GM21423 (cell line): Measurements from ENCODE around the gene ARRDC4.

ENCODE experiments used
- ATAC-seq: cut with Tn5 transposase; IDR thresholded peaks from one replicate; pipeline ENCODE4 v1.9.1; 2021; ENCODE audit warnings: mild to moderate bottlenecking, moderate library complexity; ENCODE audit not compliant: unreplicated experiment

The ARRDC4 gene

DNA sequence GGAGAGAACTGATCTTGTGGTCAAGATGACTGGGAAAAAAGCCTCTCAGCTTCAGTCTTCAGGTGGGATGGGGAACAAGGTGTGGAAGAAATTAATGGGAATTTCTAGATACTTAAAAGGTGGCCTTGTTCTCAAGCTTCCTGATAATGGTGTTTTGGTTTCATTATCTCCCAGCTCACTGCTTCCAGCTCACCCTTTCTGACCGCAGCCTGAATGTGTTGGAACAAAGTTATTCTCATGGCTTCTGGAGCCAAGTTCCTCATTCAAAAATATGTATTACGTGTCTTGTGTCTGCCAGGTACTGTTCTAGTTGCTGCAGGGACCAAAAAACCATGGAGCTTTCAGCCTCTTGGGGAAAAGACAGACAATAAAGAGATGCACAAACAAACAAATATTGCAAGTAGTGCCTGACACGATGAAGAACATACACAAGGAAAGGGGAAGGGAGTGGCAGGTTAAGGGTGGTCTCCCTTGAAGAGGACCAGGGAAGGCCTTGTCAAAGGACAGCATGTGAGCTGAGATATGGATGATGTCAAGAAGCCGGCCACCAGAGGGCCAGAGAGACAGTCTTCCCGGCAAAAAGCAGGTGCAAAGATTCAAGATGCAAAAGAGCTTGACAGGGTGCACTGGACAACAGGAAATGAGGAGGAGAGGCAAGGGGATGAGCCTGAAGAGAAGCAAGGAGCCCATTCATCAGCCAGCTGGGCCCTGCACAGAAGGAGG is 35.5 kb downstream of the ARRDC4 start:
- ATAC-seq = no peak

DNA sequence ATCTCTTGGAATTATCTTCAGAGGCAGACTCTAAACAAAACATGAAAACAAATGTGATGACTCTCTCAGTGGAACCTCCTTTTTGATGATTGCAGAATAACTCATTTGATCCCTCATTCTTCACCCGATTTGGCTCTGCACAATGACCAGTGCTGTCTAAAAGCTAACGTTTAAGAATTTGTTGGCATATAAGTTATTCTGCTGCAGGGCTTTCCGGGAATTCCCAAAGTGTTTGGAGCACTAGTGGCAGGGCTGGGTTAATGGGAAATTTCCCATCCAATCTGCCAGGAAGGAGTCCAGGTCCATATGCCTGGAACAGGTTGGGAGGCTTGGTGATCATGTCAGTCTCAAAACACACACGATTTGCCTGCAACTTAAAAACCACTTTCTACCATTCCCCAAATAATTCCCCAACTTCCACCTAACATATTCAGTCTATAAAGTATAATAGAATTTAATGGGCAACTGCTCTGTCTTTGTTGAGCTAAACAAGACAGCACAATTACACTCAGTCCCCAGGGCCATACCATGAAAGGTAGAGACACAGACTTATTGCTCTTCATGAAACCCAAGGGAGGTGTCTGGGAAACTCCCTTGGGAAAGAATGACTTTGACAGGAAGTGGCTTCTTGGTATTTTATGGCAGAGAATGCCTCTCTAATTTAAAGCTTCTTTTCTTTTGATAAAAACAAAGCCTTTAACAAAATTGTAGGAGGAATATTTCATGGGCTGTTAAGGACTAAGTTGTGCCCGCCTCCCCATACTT is 38.0 kb downstream of the ARRDC4 start:
- ATAC-seq = no peak

DNA sequence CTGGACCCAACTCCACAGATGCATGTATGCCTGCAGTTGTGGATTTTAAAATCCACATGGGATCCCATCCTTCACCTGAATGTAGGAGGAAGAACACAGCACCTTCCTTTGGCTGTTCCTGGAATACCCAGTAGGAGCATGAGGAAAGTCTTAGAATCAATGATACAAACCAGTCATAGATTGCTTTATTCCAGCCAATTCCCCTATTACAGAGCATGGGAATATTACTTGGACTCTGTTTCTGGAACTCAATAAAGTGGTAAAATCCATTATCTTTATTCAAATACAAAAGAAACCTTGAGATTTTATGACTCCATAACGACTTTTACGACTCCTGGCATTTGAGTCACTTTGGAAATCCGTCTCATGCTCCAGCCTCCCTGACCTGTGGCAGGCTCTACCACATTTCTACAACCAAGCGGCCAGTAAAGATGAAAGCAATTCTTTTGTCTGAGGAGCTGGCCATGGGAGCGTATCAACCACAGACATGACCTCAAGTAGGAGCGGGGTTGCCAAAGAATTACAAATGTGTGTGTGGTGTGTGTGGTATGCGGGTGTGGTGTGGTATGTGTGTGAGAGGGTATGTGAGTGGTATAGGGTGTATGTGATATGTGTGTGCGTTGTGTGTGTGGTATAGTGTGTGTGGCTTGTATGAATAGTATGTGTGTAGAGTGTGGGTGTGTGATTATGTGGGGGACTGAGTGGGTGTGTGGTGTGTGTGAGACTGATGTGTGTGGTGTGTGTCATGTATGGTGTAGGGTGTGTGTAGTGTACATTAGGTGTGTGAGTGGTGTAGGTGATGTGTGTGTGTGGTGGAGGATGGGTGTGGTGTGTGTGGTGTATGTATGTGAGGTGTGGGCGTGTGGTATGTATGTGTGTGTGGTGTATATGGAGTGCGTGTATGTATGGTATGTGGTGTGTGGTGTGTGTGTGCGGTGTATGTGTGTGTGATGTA is 40.0 kb downstream of the ARRDC4 start:
- no peak for ATAC-seq

DNA sequence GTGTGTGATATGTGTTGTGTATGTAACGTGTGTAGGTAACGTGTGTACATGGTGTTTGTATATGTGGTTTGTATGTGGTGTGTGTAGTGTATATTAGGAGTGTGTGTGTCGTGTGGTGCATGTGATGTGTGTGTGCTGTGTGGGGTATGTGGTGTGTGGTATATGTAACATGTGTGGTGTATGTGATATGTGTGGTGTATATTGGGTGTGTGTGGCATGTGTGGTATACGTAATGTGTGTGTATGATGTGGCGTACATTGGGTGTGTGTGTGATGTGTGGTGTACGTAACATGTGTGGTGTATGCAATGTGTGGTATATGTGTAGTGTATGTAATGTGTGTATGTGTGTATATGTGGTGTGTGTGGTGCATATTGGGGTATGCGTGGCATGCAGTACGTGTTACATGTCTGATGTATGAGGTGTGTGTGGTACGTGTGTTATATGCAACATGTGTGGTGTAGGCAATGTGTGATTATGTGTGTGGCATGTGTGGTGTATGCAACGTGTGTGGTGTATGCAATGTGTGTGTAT is 41.2 kb downstream of the ARRDC4 start:
- ATAC-seq = no peak

DNA sequence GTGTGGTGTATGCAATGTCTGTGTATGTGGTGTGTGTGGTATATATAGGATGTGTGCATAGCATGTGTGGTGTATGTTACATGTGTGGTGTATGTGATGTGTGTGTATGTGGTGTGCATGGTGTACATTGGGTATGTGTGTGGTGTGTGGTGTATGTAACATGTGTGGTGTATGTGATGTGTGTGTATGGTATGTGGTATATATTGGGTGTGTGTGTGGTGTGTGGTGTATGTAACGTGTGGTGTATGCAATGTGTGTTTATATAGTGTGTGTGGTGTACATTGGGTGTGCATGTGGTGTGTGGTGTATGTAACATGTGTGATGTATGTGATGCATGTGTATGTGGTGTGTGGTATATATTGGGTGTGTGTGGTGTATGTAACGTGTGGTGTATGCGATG is 41.9 kb downstream of the ARRDC4 start:
- no peak for ATAC-seq

DNA sequence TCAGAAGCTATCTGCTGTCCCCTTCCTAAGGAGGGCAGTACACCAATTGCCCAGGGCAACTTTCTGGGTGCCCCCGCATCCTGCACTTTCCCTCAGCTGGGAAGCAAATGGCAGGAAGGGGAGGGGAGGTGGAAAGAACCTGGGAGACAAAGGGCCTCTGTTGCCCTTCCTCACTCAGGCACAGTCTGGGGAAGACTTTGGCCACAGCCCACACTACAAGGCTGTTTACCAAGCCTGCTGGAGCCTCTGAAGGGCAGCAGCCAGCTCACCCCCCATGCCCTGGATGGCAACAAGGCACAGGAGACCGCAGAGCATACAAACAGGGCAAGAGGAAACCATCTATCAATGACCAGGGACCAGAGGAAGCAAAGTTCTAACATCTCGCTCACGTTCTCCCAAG is 42.4 kb downstream of the ARRDC4 start:
- no peak for ATAC-seq

DNA sequence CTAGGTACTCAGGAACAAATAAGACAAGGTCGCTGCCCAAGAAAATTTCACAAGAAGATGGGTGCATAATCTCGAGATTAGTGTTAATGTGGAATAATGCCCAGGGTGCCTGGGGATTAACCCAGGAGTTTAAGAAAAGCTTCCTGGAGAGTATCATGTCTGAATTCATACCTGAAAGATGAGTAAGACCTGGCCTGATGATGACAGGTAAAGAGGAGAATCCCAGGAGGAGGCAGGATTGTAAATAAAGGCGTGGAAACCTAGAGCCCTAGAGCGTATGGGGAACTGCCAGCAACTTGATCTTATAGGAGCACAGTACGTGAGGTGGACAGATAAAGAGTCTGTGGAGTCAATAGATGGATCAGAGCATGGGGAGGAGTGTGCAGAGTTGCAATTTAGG is 43.0 kb downstream of the ARRDC4 start:
- ATAC-seq = no peak

DNA sequence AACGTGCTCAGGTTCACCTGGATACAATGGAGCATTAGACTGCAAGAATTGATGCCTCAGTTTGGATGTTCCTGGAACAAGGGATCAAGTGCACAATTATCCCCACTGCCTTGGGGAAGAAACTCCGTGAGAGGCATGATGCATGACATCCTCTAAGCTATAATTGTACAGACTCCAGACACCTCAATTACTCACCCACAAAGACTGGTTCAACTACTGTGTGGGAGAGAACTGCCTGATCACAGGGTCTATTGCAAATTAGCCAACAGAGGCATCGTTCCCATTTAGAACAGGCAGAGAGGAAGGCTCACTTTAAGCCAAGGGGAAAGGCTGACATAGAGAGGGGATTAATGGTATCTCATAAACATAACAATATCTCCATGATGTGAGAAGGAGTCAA is 43.5 kb downstream of the ARRDC4 start:
- no peak for ATAC-seq

DNA sequence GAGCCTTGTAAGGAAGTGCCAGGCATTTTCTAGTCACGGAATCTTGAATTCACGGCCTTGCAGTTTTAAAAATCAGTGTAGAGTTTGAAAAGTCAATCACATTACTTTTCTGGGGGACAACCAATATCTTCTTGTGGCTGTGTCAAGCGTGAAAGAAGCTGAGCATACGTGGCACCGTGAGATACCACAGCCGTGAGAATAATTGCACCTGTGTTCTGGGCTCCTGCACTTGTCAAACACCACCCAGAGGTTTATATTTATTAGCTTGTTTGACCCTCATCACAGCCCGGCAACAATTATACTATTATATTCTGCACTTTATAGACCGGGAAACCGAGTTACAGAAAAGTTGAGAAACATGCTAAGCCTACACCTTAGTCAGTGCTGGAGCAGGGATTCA is 45.2 kb downstream of the ARRDC4 start:
- ATAC-seq = no peak

DNA sequence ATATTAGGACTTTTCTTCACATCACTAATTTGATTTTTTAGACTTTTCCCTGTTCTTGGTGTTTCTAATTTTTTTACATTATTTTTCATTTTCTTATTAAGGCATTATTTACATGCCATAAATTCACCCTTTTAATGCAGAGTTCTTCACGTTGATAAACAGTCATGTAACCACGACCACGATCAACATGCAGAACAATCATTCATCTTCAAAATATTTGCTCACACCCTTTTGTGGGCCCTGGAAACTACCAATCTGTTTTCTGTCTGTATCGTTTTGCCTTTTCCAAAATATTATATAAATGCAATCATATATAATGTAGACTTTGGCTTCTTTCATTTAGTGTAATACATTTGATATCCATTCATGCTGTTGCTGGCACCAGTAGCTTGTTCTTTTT is 48.7 kb downstream of the ARRDC4 start:
- ATAC-seq = no peak

DNA sequence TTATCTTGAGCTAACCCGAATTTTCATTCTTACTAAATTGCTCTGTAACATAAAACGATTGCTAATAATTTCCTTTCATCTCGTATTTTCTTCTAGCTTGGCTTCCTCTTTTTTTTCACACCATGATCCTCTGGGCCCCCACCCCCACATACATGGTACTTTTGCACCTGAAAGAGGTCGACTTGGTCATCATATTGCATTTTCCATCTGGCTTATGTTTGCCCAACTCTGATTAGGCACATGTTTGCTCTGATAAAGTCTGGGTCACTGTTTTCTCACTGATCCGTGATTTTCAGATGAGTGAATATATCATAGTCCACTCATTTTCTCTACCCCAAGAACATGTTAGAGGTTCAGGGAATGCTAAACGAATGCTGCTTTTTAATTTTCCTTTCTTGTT is 49.5 kb downstream of the ARRDC4 start:
- ATAC-seq = no peak

DNA sequence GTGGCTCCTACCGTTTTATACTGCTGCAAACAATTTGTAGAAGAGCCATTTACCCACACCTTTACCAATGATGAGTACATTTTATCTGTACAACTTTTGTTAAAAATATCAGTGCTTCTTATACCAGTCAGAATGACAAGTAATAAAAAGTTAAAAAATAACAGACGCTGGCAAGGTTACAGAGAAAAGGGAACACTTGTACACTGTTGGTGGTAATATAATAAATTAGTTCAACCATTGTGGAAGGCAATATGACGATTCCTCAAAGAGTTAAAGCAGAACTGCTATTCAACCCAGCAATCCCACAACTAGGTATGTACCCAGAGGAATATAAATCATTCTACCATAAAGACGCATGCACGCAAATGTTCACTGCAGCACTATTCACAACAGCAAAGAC is 51.9 kb downstream of the ARRDC4 start:
- no peak for ATAC-seq

DNA sequence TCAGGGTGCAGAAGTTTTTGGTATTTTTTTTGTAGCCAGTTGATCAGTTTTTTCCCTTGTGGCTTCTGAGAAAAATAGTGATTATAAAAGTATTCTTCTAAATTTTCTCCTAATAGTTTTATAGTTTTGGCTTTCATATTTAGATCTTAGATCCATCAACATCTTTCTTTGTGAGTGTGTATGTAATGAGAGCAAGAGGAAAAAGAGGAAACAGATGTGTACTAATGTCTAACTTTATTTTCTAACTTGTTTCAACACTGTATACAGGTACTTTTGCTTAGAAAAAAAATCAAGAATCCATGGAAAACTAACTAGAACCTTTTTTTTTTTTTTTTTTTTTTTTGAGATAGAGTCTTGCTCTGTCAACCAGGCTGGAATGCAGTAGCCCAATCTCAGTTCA is 53.1 kb downstream of the ARRDC4 start:
- no peak for ATAC-seq

DNA sequence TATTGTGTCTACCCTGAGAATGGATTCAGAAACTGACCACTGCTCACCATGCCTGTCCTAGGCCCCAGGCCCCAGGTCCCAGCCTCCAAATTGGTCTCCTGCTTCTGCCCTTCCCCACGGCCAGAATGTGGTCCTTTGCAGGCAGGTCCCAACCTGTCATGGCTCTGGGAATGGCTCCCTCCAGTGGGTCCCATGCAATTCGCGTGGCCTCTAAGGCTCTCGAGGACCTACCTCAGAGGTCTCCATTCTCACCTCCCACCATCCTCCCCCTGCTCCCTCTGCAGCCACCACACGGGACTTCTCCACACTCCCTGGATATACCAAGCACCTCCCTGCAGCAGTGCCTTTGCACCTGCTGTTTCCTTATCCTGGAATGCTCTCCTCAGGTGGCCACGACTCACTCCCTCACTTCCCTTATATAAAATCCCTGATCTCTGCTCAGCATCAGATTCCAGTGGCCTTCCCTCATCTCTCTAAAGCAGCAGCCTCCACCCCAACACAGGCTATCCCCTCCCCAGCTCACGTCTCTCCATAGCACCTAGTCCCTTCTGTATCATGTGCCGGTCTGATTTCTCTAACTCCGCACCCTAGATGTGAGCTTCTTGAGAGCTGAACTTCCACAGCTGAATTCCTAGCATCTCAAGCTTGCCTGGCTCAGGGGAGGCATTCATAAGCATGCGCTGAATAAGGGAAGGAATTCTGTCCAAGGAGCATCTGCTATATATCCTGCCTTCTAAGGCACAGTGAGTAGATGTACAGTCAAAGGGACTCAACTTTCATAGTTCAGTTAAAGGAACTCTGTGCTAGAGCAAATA is 56.9 kb downstream of the ARRDC4 start:
- no peak for ATAC-seq

DNA sequence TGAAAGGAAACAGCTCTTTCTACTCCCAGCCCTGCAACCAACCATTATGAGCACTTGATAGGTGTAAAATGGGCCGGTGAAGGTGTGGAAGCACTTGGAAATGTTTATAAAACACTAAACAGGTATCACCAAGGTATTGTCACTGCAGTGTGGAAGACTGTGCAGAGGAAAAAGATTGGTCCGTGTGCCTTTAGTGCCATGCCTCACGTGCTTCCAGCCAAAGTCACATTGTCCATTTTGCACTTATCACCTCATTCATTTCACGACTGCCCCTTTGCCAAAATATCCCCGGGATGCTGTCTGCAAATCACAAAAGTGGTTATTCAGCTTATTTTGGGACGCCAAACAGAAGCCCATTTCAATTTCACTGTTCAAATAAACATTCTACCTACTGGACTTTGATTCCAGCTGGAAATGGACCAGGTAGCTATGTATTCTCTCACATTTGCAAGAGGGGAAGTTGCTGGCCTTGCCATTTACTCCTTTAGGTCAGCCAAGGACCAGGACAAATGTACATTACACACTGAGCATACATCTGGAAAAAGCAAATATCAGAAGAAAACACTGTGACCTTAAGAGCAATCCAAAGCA is 58.4 kb downstream of the ARRDC4 start:
- no peak for ATAC-seq
